ENCODE measurements around the gene FTCD. TPM values are rescaled to one million over a fixed set of nuclear protein-coding genes. Genes with fewer than 3 reads are reported as not detected.
A peak's percentile ranks its signal among the peaks of the same experiment; 100 is the strongest.

FTCD gene
- total and polyA plus RNA-seq, 2 of the 8 experiments (the other 6 are each of a cell fraction or from before 2014, with no cell fraction given) = 3.3 to 4.9 TPM

DNA sequence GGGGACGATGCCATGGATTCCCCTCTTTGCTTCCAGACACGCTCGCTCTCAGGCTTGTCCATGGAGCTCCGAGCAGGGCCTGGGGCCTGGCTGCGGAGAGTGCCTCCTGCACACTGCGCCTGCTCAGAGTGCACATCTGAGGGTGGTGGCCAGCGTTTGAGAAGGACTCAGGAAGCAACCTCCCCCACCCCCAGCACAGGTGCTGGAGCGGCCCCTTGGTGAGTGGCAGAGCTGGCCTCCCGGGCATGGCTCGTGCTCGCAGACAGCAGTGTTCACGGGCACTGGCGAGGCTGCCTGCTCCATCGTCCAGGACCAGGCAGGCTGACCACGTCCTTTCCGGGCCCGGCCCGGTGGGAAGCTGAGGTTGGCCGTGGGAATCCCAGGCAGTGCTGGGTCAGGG, 26.1 kb upstream of the FTCD start:
- H3K79me2 ChIP-seq (ENCODE audit: control insufficient read depth in 1 of 2, insufficient read depth in 2 of 2, low read length in 2 of 2) = peaks cover 0 to 13% of the 10 kb centered on the region in 2 experiments; a peak in 2 of 4 replicates
- 0 out of 2 replicates have a peak overlapping the region, but pooled peaks have one; percentile 39 for H2AK5ac ChIP-seq (ENCODE audit: low read depth, low read length)
- H3K23me2 ChIP-seq (ENCODE audit: low read depth, low read length) = peaks cover 8% of the 10 kb centered on the region
- H3K27me3 ChIP-seq (replicated peaks in 1 of 4; ENCODE audit: control insufficient read depth in 3 of 4, extremely low read depth in 1 of 4, insufficient read depth in 3 of 4, low read length in 3 of 4) = no peaks in the 10 kb centered on the region
- H3K56ac ChIP-seq (replicated peaks; ENCODE audit: insufficient read length, low read depth, low read length) = no peak overlapping the region
- peak overlapping the region; percentile 50; the same call in 1 of the 2 replicates for H3K27ac ChIP-seq (ENCODE audit: low read depth, low read length)
- 0 out of 2 replicates have a peak overlapping the region, but pooled peaks have one; percentile 52 for H2BK5ac ChIP-seq (ENCODE audit: low read depth, low read length)
- no peak overlapping the region; the same call in 1 of the 2 replicates for H3K18ac ChIP-seq (ENCODE audit: extremely low read depth, low read length)
- no peak overlapping the region for H2BK120ac ChIP-seq (replicated peaks; ENCODE audit: low read depth, low read length)
- H4K8ac ChIP-seq (ENCODE audit: extremely low read depth, insufficient read depth, low read length) = peak overlapping the region; percentile 85
- peaks cover 0 to 2% (median 0%) of the 10 kb centered on the region in 4 experiments; a peak in 1 of 8 replicates for H3K36me3 ChIP-seq (ENCODE audit: control insufficient read depth in 2 of 4, insufficient read depth in 4 of 4, low read length in 3 of 4)
- H2BK20ac ChIP-seq (ENCODE audit: low read length) = no peak overlapping the region
- peaks cover 0 to 20% (median 9%) of the 10 kb centered on the region in 4 experiments; a peak in 5 of 7 replicates for H3K4me1 ChIP-seq (replicated peaks in 1 of 4; ENCODE audit: control insufficient read depth in 3 of 4, insufficient read depth in 4 of 4, low read length in 3 of 4)
- CTCF ChIA-PET (ENCODE audit: partially characterized antibody) = interaction anchor here (0.8 to 2.5 kb wide), 3 partner anchors 28 to 39 kb away, joined by 3 to 8 read pairs (median 4); no protein-coding TSS in a partner anchor
- H2AFZ ChIP-seq (ENCODE audit: low read length) = no peak overlapping the region
- H3K9ac ChIP-seq (replicated peaks in 1 of 4; ENCODE audit: extremely low read depth in 1 of 4, low read depth in 3 of 4, low read length in 3 of 4) = no peak overlapping the region
- H3K4ac ChIP-seq (replicated peaks; ENCODE audit: insufficient read length, low read depth, low read length) = no peak overlapping the region
- H2BK15ac ChIP-seq (ENCODE audit: low read length) = no peak overlapping the region
- TF ChIP-seq SUZ12 (IDR thresholded peaks at IDR 0.05; ENCODE audit: low read length) (no peak), HDAC6 (IDR thresholded peaks at IDR 0.05; ENCODE audit: low read depth, low read length) (no peak), NANOG (IDR thresholded peaks at IDR 0.05; ENCODE audit: insufficient read depth, low read depth, low read length, poor library complexity, severe bottlenecking) (no peak), NRF1 (IDR thresholded peaks at IDR 0.05; ENCODE audit: low read depth, low read length) (no peak)
- no peak overlapping the region for H3K23ac ChIP-seq (ENCODE audit: insufficient read length)
- WGBS, 2 experiments (ENCODE audit: extremely low coverage in 1 of 2, insufficient coverage in 1 of 2, insufficient read length in 1 of 2, insufficient replicate concordance in 2 of 2, low coverage in 1 of 2, low lambda C conversion rate in 2 of 2, missing lambda C conversion rate in 1 of 2) = 92% methylated on average over 19 of the region's 19 CpGs; no CpG with 5 or more reads in 1 of the 2 experiments
- no peak overlapping the region for H3K4me2 ChIP-seq (ENCODE audit: insufficient read depth in 1 of 2, low read depth in 2 of 2, low read length in 2 of 2)
- no peak overlapping the region for H4K91ac ChIP-seq (replicated peaks; ENCODE audit: insufficient read length, low read length)
- peaks cover 5% of the 10 kb centered on the region; the same call in 1 of the 2 replicates for H3K79me1 ChIP-seq (ENCODE audit: low read depth, low read length)
- DNase-seq (ENCODE audit: low read depth in 1 of 2, low spot score in 2 of 2) (no peak), FAIRE-seq (no peak)
- H3K14ac ChIP-seq (ENCODE audit: insufficient read length) = no peak overlapping the region
- no peak overlapping the region for H3K4me3 ChIP-seq (ENCODE audit: extremely low read depth in 1 of 4, insufficient read depth in 2 of 4, low read depth in 3 of 4, low read length in 4 of 4)
- POLR2A ChIA-PET (ENCODE audit: partially characterized antibody) = no interaction called here
- H4K20me1 ChIP-seq (replicated peaks in 1 of 2; ENCODE audit: control insufficient read depth in 1 of 2, insufficient read depth in 2 of 2, low read length in 2 of 2) = peaks cover 0 to 11% of the 10 kb centered on the region in 2 experiments
- no peaks in the 10 kb centered on the region for H3K9me3 ChIP-seq (ENCODE audit: insufficient read depth in 2 of 2, low read depth in 1 of 2, low read length in 1 of 2)
- H4K5ac ChIP-seq (ENCODE audit: insufficient read length, low read depth, low read length) = no peak overlapping the region
- 0 out of 2 replicates have a peak overlapping the region, but pooled peaks have one; percentile 50 for H2BK12ac ChIP-seq (ENCODE audit: low read depth, low read length)

Data from H1 (cell line).